ENCODE results near the gene TMEM175. TPM values are rescaled to one million over a fixed set of nuclear protein-coding genes. Genes with fewer than 3 reads are reported as not detected.

Gene TMEM175
- total RNA-seq, 2 experiments from 2014 or later, result 51.3 to 57.7 TPM

- Mint-ChIP-seq H3K9me3 (no peaks in the 10 kb centered on the region), H3K4me1 (ENCODE audit: low read depth) (no peaks in the 10 kb centered on the region), H3K4me3 (no peak overlapping the region), H3K27ac (peak overlapping the region; percentile 49), H3K36me3 (ENCODE audit: low read depth) (peaks cover 29% of the 10 kb centered on the region), H3K27me3 (no peaks in the 10 kb centered on the region)
- ATAC-seq (ENCODE audit: poor library complexity) (no peak), DNase-seq (peak in 1 of 14 experiments; percentile 4)
- CTCF ChIA-PET, result no interaction called here
- H3K27me3 ChIP-seq (ENCODE audit: control insufficient read depth in 1 of 2, insufficient read depth in 2 of 2, low read length in 2 of 2), result no peaks in the 10 kb centered on the region
- no peak for TF ChIP-seq CTCF (IDR thresholded peaks at IDR 0.05)
- POLR2A ChIA-PET, result no interaction called here
- intact Hi-C loops (cut with DNase I, micrococcal nuclease), result no loop called here
- peaks cover 5% of the 10 kb centered on the region for H3K36me3 ChIP-seq (ENCODE audit: insufficient read depth, low read length)
- no peak overlapping the region for H3K4me3 ChIP-seq (ENCODE audit: low read length)
- no peak overlapping the region for H3K27ac ChIP-seq (ENCODE audit: low read depth in 1 of 2, low read length in 2 of 2)
- no peaks in the 10 kb centered on the region for H3K4me1 ChIP-seq (ENCODE audit: insufficient read depth, low read length)
- peaks cover 0 to 6% of the 10 kb centered on the region in 2 experiments for H3K9me3 ChIP-seq (ENCODE audit: control insufficient read depth in 1 of 2, insufficient read depth in 1 of 2, low read length in 2 of 2)
These were observed 22.2 kb downstream of the TMEM175 start for GRCh38 chr4:954211-955020.

GRCh38 chr4:955161-955921 is 23.1 kb downstream of the TMEM175 start:
- H3K27me3 ChIP-seq (ENCODE audit: control insufficient read depth in 1 of 2, insufficient read depth in 2 of 2, low read length in 2 of 2), result no peaks in the 10 kb centered on the region
- ChIA-PET POLR2A (no interaction called here), CTCF (no interaction called here)
- Mint-ChIP-seq H3K4me3 (no peak overlapping the region), H3K27me3 (no peaks in the 10 kb centered on the region), H3K4me1 (ENCODE audit: low read depth) (no peaks in the 10 kb centered on the region), H3K36me3 (ENCODE audit: low read depth) (peaks cover 31% of the 10 kb centered on the region), H3K27ac (no peak overlapping the region), H3K9me3 (no peaks in the 10 kb centered on the region)
- no peak for TF ChIP-seq CTCF (IDR thresholded peaks at IDR 0.05)
- DNase-seq (peak in 1 of 14 experiments; percentile 11), ATAC-seq (ENCODE audit: poor library complexity) (no peak)
- H3K4me1 ChIP-seq (ENCODE audit: insufficient read depth, low read length), result no peaks in the 10 kb centered on the region
- H3K4me3 ChIP-seq (ENCODE audit: low read length), result no peak overlapping the region
- intact Hi-C loops (cut with DNase I, micrococcal nuclease), result no loop called here
- H3K36me3 ChIP-seq (ENCODE audit: insufficient read depth, low read length), result peaks cover 5% of the 10 kb centered on the region
- H3K9me3 ChIP-seq (ENCODE audit: control insufficient read depth in 1 of 2, insufficient read depth in 1 of 2, low read length in 2 of 2), result peaks cover 0 to 6% of the 10 kb centered on the region in 2 experiments
- no peak overlapping the region for H3K27ac ChIP-seq (ENCODE audit: low read depth in 1 of 2, low read length in 2 of 2)

DNA sequence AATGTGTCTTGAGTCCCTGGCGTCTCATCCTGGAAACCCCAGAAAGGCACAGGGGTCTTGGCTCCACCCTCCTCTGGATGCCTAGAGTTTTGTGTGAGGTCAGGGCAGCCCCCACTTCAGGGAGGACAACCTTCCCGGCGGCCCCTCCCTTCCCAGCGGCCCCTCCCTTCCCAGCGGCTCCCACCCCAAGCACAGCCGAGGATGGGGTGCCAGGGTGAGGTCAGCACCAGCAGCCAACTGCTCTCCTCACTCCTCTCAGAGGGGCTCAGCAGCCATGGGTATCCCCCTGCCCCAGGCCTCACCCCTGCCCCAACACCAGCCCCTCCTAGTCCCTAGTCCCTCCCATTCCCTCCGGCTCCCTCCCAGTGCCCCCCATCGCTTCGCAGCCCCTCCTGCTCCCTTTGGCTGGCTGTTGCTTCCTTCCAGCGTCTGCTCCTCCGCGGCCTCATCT is 23.7 kb downstream of the TMEM175 start:
- Mint-ChIP-seq H3K27ac (no peak overlapping the region), H3K4me3 (no peak overlapping the region), H3K9me3 (no peaks in the 10 kb centered on the region), H3K27me3 (no peaks in the 10 kb centered on the region), H3K36me3 (ENCODE audit: low read depth) (peaks cover 31% of the 10 kb centered on the region), H3K4me1 (ENCODE audit: low read depth) (no peaks in the 10 kb centered on the region)
- no peaks in the 10 kb centered on the region for H3K27me3 ChIP-seq (ENCODE audit: control insufficient read depth in 1 of 2, insufficient read depth in 2 of 2, low read length in 2 of 2)
- peaks cover 5% of the 10 kb centered on the region for H3K36me3 ChIP-seq (ENCODE audit: insufficient read depth, low read length)
- no peaks in the 10 kb centered on the region for H3K4me1 ChIP-seq (ENCODE audit: insufficient read depth, low read length)
- ChIA-PET CTCF (no interaction called here), POLR2A (no interaction called here)
- TF ChIP-seq CTCF (IDR thresholded peaks at IDR 0.05), result no peak
- ATAC-seq (ENCODE audit: poor library complexity), result no peak
- DNase-seq, result peak in 1 of 14 experiments; percentile 6
- no peak overlapping the region for H3K4me3 ChIP-seq (ENCODE audit: low read length)
- H3K27ac ChIP-seq (ENCODE audit: low read depth in 1 of 2, low read length in 2 of 2), result no peak overlapping the region
- peaks cover 0 to 6% of the 10 kb centered on the region in 2 experiments for H3K9me3 ChIP-seq (ENCODE audit: control insufficient read depth in 1 of 2, insufficient read depth in 1 of 2, low read length in 2 of 2)
- intact Hi-C loops (cut with DNase I, micrococcal nuclease), result no loop called here

Measured in CD4-positive, alpha-beta T cell (primary cell).